Memory B cell (primary cell): ENCODE results near the gene FGF10.

Source experiments
- ATAC-seq: fragments of 150-1000 bp; cut with Tn5 transposase; 2 replicates; pipeline ENCODE4 v1.10.0; 2021; ENCODE audit warnings: low read depth, mild to moderate bottlenecking, moderate library complexity
- DNase-seq, 2 donors: peaks; one replicate each; pipeline ENCODE4 v3.0.0; 2022; ENCODE audit warnings: low spot score in 2 of 2
- H3K27ac Mint-ChIP-seq: one replicate; pipeline ENCODE4 v1.8.0; 2022; ENCODE audit warnings: mild to moderate bottlenecking, moderate library complexity, mixed read lengths
- H3K27me3 Mint-ChIP-seq: one replicate; pipeline ENCODE4 v1.8.0; 2022; ENCODE audit warnings: mixed read lengths
- H3K36me3 Mint-ChIP-seq: one replicate; pipeline ENCODE4 v1.8.0; 2022; ENCODE audit warnings: mild to moderate bottlenecking, mixed read lengths
- H3K4me1 Mint-ChIP-seq: one replicate; pipeline ENCODE4 v1.8.0; 2022; ENCODE audit warnings: mixed read lengths
- H3K4me3 Mint-ChIP-seq: one replicate; pipeline ENCODE4 v1.8.0; 2022; ENCODE audit warnings: mild to moderate bottlenecking, moderate library complexity, mixed read lengths
- H3K9me3 Mint-ChIP-seq: one replicate; pipeline ENCODE4 v1.8.0; 2022; ENCODE audit warnings: mixed read lengths

The FGF10 gene

GRCh38 chr5:44382894-44383293, 6.3 kb downstream of the FGF10 start:
- Mint-ChIP-seq H3K27me3 (peaks cover 8% of the 10 kb centered on the region), H3K9me3 (peaks cover 3% of the 10 kb centered on the region), H3K27ac (no peak overlapping the region), H3K36me3 (peaks cover 3% of the 10 kb centered on the region), H3K4me3 (no peak overlapping the region), H3K4me1 (peaks cover 2% of the 10 kb centered on the region)
- ATAC-seq, result no peak
- DNase-seq, result no peak

GRCh38 chr5:44377057-44377456, 12.2 kb downstream of the FGF10 start:
- DNase-seq (no peak), ATAC-seq (no peak)
- Mint-ChIP-seq H3K27ac (no peak overlapping the region), H3K36me3 (no peaks in the 10 kb centered on the region), H3K27me3 (no peaks in the 10 kb centered on the region), H3K9me3 (peaks cover 4% of the 10 kb centered on the region), H3K4me1 (no peaks in the 10 kb centered on the region), H3K4me3 (no peak overlapping the region)

- H3K27me3 Mint-ChIP-seq, result no peaks in the 10 kb centered on the region
- no peaks in the 10 kb centered on the region for H3K36me3 Mint-ChIP-seq
- H3K4me1 Mint-ChIP-seq, result no peaks in the 10 kb centered on the region
- H3K4me3 Mint-ChIP-seq, result no peak overlapping the region
- no peak for DNase-seq
- ATAC-seq, result no peak
- peaks cover 4% of the 10 kb centered on the region for H3K9me3 Mint-ChIP-seq
- H3K27ac Mint-ChIP-seq, result no peak overlapping the region
Measured at GRCh38 chr5:44372028-44372427, 17.2 kb downstream of the FGF10 start.

GRCh38 chr5:44367203-44367602, 22.0 kb downstream of the FGF10 start:
- no peak for ATAC-seq
- no peaks in the 10 kb centered on the region for H3K36me3 Mint-ChIP-seq
- H3K9me3 Mint-ChIP-seq, result peaks cover 1% of the 10 kb centered on the region
- no peak for DNase-seq
- H3K4me1 Mint-ChIP-seq, result no peaks in the 10 kb centered on the region
- no peak overlapping the region for H3K27ac Mint-ChIP-seq
- H3K4me3 Mint-ChIP-seq, result no peak overlapping the region
- H3K27me3 Mint-ChIP-seq, result no peaks in the 10 kb centered on the region

- DNase-seq (no peak), ATAC-seq (no peak)
- Mint-ChIP-seq H3K27me3 (no peaks in the 10 kb centered on the region), H3K9me3 (peaks cover under 1% of the 10 kb centered on the region), H3K27ac (no peak overlapping the region), H3K36me3 (no peaks in the 10 kb centered on the region), H3K4me3 (no peak overlapping the region), H3K4me1 (no peaks in the 10 kb centered on the region)
Measured at GRCh38 chr5:44365345-44365744, 23.9 kb downstream of the FGF10 start.

- H3K27ac Mint-ChIP-seq, result no peak overlapping the region
- ATAC-seq (no peak), DNase-seq (no peak)
- no peaks in the 10 kb centered on the region for H3K36me3 Mint-ChIP-seq
- H3K4me1 Mint-ChIP-seq, result no peaks in the 10 kb centered on the region
- no peaks in the 10 kb centered on the region for H3K27me3 Mint-ChIP-seq
- no peaks in the 10 kb centered on the region for H3K9me3 Mint-ChIP-seq
- no peak overlapping the region for H3K4me3 Mint-ChIP-seq
Measured at GRCh38 chr5:44364097-44364496, 25.1 kb downstream of the FGF10 start.

- no peak overlapping the region for H3K4me3 Mint-ChIP-seq
- DNase-seq (no peak), ATAC-seq (no peak)
- H3K9me3 Mint-ChIP-seq, result no peaks in the 10 kb centered on the region
- no peaks in the 10 kb centered on the region for H3K36me3 Mint-ChIP-seq
- H3K27ac Mint-ChIP-seq, result no peak overlapping the region
- no peaks in the 10 kb centered on the region for H3K27me3 Mint-ChIP-seq
- H3K4me1 Mint-ChIP-seq, result no peaks in the 10 kb centered on the region
Measured at GRCh38 chr5:44361342-44362001, 27.7 kb downstream of the FGF10 start.

- no peaks in the 10 kb centered on the region for H3K27me3 Mint-ChIP-seq
- H3K4me1 Mint-ChIP-seq, result no peaks in the 10 kb centered on the region
- no peak overlapping the region for H3K27ac Mint-ChIP-seq
- H3K9me3 Mint-ChIP-seq, result no peaks in the 10 kb centered on the region
- no peaks in the 10 kb centered on the region for H3K36me3 Mint-ChIP-seq
- ATAC-seq, result no peak
- DNase-seq, result no peak
- H3K4me3 Mint-ChIP-seq, result no peak overlapping the region
Measured at GRCh38 chr5:44360919-44361318, 28.3 kb downstream of the FGF10 start.

GRCh38 chr5:44358421-44358820, 30.8 kb downstream of the FGF10 start:
- ATAC-seq, result no peak
- Mint-ChIP-seq H3K36me3 (no peaks in the 10 kb centered on the region), H3K27me3 (no peaks in the 10 kb centered on the region), H3K27ac (no peak overlapping the region), H3K9me3 (no peaks in the 10 kb centered on the region), H3K4me1 (no peaks in the 10 kb centered on the region), H3K4me3 (no peak overlapping the region)
- no peak for DNase-seq

- no peaks in the 10 kb centered on the region for H3K9me3 Mint-ChIP-seq
- no peak overlapping the region for H3K4me3 Mint-ChIP-seq
- H3K27ac Mint-ChIP-seq, result no peak overlapping the region
- DNase-seq (no peak), ATAC-seq (no peak)
- H3K36me3 Mint-ChIP-seq, result no peaks in the 10 kb centered on the region
- H3K27me3 Mint-ChIP-seq, result no peaks in the 10 kb centered on the region
- no peaks in the 10 kb centered on the region for H3K4me1 Mint-ChIP-seq
Measured at GRCh38 chr5:44356231-44356630, 33.0 kb downstream of the FGF10 start.

- H3K27me3 Mint-ChIP-seq, result no peaks in the 10 kb centered on the region
- ATAC-seq, result no peak
- no peaks in the 10 kb centered on the region for H3K4me1 Mint-ChIP-seq
- no peaks in the 10 kb centered on the region for H3K36me3 Mint-ChIP-seq
- peaks cover 3% of the 10 kb centered on the region for H3K9me3 Mint-ChIP-seq
- no peak for DNase-seq
- H3K4me3 Mint-ChIP-seq, result no peak overlapping the region
- no peak overlapping the region for H3K27ac Mint-ChIP-seq
Measured at GRCh38 chr5:44345871-44346270, 43.3 kb downstream of the FGF10 start.

GRCh38 chr5:44336708-44337107, 52.5 kb downstream of the FGF10 start:
- Mint-ChIP-seq H3K36me3 (no peaks in the 10 kb centered on the region), H3K27me3 (peaks cover 2% of the 10 kb centered on the region), H3K4me3 (no peak overlapping the region), H3K27ac (no peak overlapping the region), H3K9me3 (peaks cover 2% of the 10 kb centered on the region), H3K4me1 (no peaks in the 10 kb centered on the region)
- no peak for DNase-seq
- no peak for ATAC-seq

GRCh38 chr5:44334622-44335021, 54.6 kb downstream of the FGF10 start:
- Mint-ChIP-seq H3K9me3 (peaks cover 1% of the 10 kb centered on the region), H3K4me1 (no peaks in the 10 kb centered on the region), H3K27ac (no peak overlapping the region), H3K36me3 (no peaks in the 10 kb centered on the region), H3K27me3 (peaks cover 2% of the 10 kb centered on the region), H3K4me3 (no peak overlapping the region)
- DNase-seq (no peak), ATAC-seq (no peak)

GRCh38 chr5:44332285-44332971, 56.8 kb downstream of the FGF10 start:
- ATAC-seq (no peak), DNase-seq (no peak)
- Mint-ChIP-seq H3K27ac (no peak overlapping the region), H3K4me3 (no peak overlapping the region), H3K4me1 (no peaks in the 10 kb centered on the region), H3K36me3 (no peaks in the 10 kb centered on the region), H3K9me3 (no peaks in the 10 kb centered on the region), H3K27me3 (no peaks in the 10 kb centered on the region)

- Mint-ChIP-seq H3K4me1 (no peaks in the 10 kb centered on the region), H3K27me3 (no peaks in the 10 kb centered on the region), H3K27ac (no peak overlapping the region), H3K36me3 (no peaks in the 10 kb centered on the region), H3K9me3 (no peaks in the 10 kb centered on the region), H3K4me3 (no peak overlapping the region)
- ATAC-seq, result no peak
- DNase-seq, result no peak
Measured at GRCh38 chr5:44331471-44332050, 57.7 kb downstream of the FGF10 start.
